A172 (cell line): ENCODE data around the gene CELF4. TPM values are rescaled to one million over a fixed set of nuclear protein-coding genes. Genes with fewer than 3 reads are reported as not detected.

Experiments used
- DNase-seq: peaks from one replicate; pipeline ENCODE4 v3.0.0-alpha.2; 2015; ENCODE audit warnings: low spot score
- total RNA-seq: library from RNA; depleted of rRNA; stranded (reverse); fragments of >200 nt; shearing (Covaris generic); gene quantifications from 2 replicates; pipeline ENCODE4 v1.2.3, GENCODE V29; 2014

The CELF4 gene
- total RNA-seq, 1 experiment from 2014 or later = not detected

- no peak for DNase-seq
These were observed 40.9 kb downstream of the CELF4 start for GRCh38 chr18:37524498-37525261.

GRCh38 chr18:37524139-37524497 lies 41.5 kb downstream of the CELF4 start:
- DNase-seq = no peak

GRCh38 chr18:37521510-37522465 lies 43.8 kb downstream of the CELF4 start:
- DNase-seq = no peak

- no peak for DNase-seq
These were observed 45.1 kb downstream of the CELF4 start for GRCh38 chr18:37520508-37520907.

- no peak for DNase-seq
These were observed 46.0 kb downstream of the CELF4 start for GRCh38 chr18:37519510-37520135.

- no peak for DNase-seq
These were observed 49.2 kb downstream of the CELF4 start for GRCh38 chr18:37516361-37516853.

- DNase-seq = no peak
These were observed 50.6 kb downstream of the CELF4 start for GRCh38 chr18:37514953-37515352.

- DNase-seq = no peak
These were observed 53.2 kb downstream of the CELF4 start for GRCh38 chr18:37512400-37512799.

- no peak for DNase-seq
These were observed 53.8 kb downstream of the CELF4 start for GRCh38 chr18:37511721-37512298.

- DNase-seq = no peak
These were observed 56.0 kb downstream of the CELF4 start for GRCh38 chr18:37509600-37509999.

GRCh38 chr18:37508207-37508606 lies 57.4 kb downstream of the CELF4 start:
- DNase-seq = no peak

GRCh38 chr18:37507239-37507638 lies 58.4 kb downstream of the CELF4 start:
- DNase-seq = no peak

- no peak for DNase-seq
These were observed 59.6 kb downstream of the CELF4 start for GRCh38 chr18:37506001-37506400.

- no peak for DNase-seq
These were observed 60.3 kb downstream of the CELF4 start for GRCh38 chr18:37505321-37505720.

GRCh38 chr18:37502601-37503000 lies 63.0 kb downstream of the CELF4 start:
- no peak for DNase-seq

- no peak for DNase-seq
These were observed 63.6 kb downstream of the CELF4 start for GRCh38 chr18:37502036-37502435.

GRCh38 chr18:37501136-37501535 lies 64.5 kb downstream of the CELF4 start:
- DNase-seq = no peak

- no peak for DNase-seq
These were observed 65.7 kb downstream of the CELF4 start for GRCh38 chr18:37499913-37500312.

GRCh38 chr18:37499044-37499443 lies 66.6 kb downstream of the CELF4 start:
- no peak for DNase-seq

GRCh38 chr18:37497853-37498518 lies 67.6 kb downstream of the CELF4 start:
- no peak for DNase-seq

- no peak for DNase-seq
These were observed 69.0 kb downstream of the CELF4 start for GRCh38 chr18:37496568-37496967.
